GM23338 (cell line): ENCODE data around the gene RUVBL2. TPM values are rescaled to one million over a fixed set of nuclear protein-coding genes. Genes with fewer than 3 reads are reported as not detected.

Experiments used
- ATAC-seq: fragments of 200-7000 bp; cut with Tn5 transposase; 3 replicates; pipeline ENCODE4 v1.9.1; 2020
- DNase-seq: peaks from one replicate; pipeline ENCODE4 v3.0.0-alpha.2; 2015; ENCODE audit warnings: low spot score
- H2AFZ ChIP-seq: fragments of 200-600 bp; sonication (generic); 2 replicates; pipeline ENCODE4 v1.8.0; 2016; ENCODE audit warnings: antibody characterized with exemption, mild to moderate bottlenecking, moderate library complexity
- H3F3A ChIP-seq: fragments of 200-600 bp; sonication (generic); replicated peaks from 2 replicates; pipeline ENCODE4 v1.8.0; 2017; ENCODE audit warnings: antibody characterized with exemption, mixed run types, low read depth
- H3K27ac ChIP-seq: fragments of 200-600 bp; sonication (generic); 2 replicates; pipeline ENCODE4 v1.6.1; 2016; ENCODE audit warnings: low read depth
- H3K27me3 ChIP-seq: fragments of 200-600 bp; sonication (generic); 2 replicates; pipeline ENCODE4 v1.8.0; 2016; ENCODE audit warnings: mild to moderate bottlenecking, mixed run types, moderate library complexity; ENCODE audit not compliant: insufficient read depth
- H3K36me3 ChIP-seq: fragments of 200-600 bp; sonication (generic); 2 replicates; pipeline ENCODE4 v1.8.0; 2016; ENCODE audit warnings: mild to moderate bottlenecking; ENCODE audit not compliant: insufficient read depth
- H3K4me1 ChIP-seq: fragments of 200-600 bp; sonication (generic); 2 replicates; pipeline ENCODE4 v1.8.0; 2016; ENCODE audit warnings: mild to moderate bottlenecking, moderate library complexity; ENCODE audit not compliant: insufficient read depth
- H3K4me2 ChIP-seq: fragments of 200-600 bp; sonication (generic); 2 replicates; pipeline ENCODE4 v1.7.1; 2017; ENCODE audit warnings: mixed run types
- H3K4me3 ChIP-seq: fragments of 200-600 bp; sonication (generic); 2 replicates; pipeline ENCODE4 v1.6.1; 2016; ENCODE audit warnings: mixed run types
- H3K79me2 ChIP-seq: fragments of 200-600 bp; sonication (generic); replicated peaks from 2 replicates; pipeline ENCODE4 v1.8.0; 2017; ENCODE audit warnings: mild to moderate bottlenecking; ENCODE audit not compliant: insufficient read depth
- H3K9me2 ChIP-seq: fragments of 200-600 bp; sonication (generic); 2 replicates; pipeline ENCODE4 v1.8.0; 2017; ENCODE audit not compliant: insufficient read depth
- H4K20me1 ChIP-seq: fragments of 200-600 bp; sonication (generic); replicated peaks from 2 replicates; pipeline ENCODE4 v1.8.0; 2017; ENCODE audit warnings: mild to moderate bottlenecking; ENCODE audit not compliant: insufficient read depth
- H3K27ac Mint-ChIP-seq: 2 replicates; pipeline ENCODE4 v1.8.0; 2020; ENCODE audit warnings: inconsistent platforms, mild to moderate bottlenecking, moderate library complexity, mixed read lengths
- H3K27me3 Mint-ChIP-seq: 3 replicates; pipeline ENCODE4 v1.8.0; 2022; ENCODE audit warnings: low read depth, mild to moderate bottlenecking, moderate library complexity, mixed read lengths, inconsistent platforms; ENCODE audit not compliant: insufficient read depth, poor library complexity
- H3K36me3 Mint-ChIP-seq: 3 replicates; pipeline ENCODE4 v1.8.0; 2021; ENCODE audit warnings: low read depth, mild to moderate bottlenecking, inconsistent platforms, moderate library complexity, mixed read lengths
- H3K4me1 Mint-ChIP-seq: 3 replicates; pipeline ENCODE4 v1.8.0; 2020; ENCODE audit warnings: mild to moderate bottlenecking, inconsistent platforms, mixed read lengths
- H3K4me3 Mint-ChIP-seq: 3 replicates; pipeline ENCODE4 v1.8.0; 2021; ENCODE audit warnings: moderate library complexity, mild to moderate bottlenecking, inconsistent platforms, mixed read lengths
- H3K9me3 Mint-ChIP-seq: 3 replicates; pipeline ENCODE4 v1.8.0; 2020; ENCODE audit warnings: moderate library complexity, mild to moderate bottlenecking, inconsistent platforms, mixed read lengths
- POLR2AphosphoS5 ChIP-seq: IDR thresholded peaks from 2 replicates; pipeline ENCODE4 v1.6.1; 2016; ENCODE audit warnings: antibody characterized with exemption, low read depth
- ZNF462 ChIP-seq: fragments of 250-450 bp; sonication (Bioruptor Pico); IDR thresholded peaks from 2 replicates; pipeline ENCODE4 v1.5.0; 2020; ENCODE audit warnings: mild to moderate bottlenecking, moderate library complexity
- microRNA-seq: library from miRNA; unstranded; fragments of <30 nt; microRNA quantifications from one replicate; pipeline ENCODE4, GENCODE V29; 2017
- polyA plus RNA-seq: library from polyadenylated mRNA; unstranded; fragments of >200 nt; fragmentation: Nextera tagmentation; extraction: Ambion mirVana; gene quantifications from 2 replicates; pipeline ENCODE4 v1.2.1, GENCODE V29; 2016
- small RNA-seq: library from RNA; depleted of rRNA; stranded (forward); fragments of <200 nt; gene quantifications from one replicate; pipeline ENCODE3, GENCODE V24; 2014; ENCODE audit warnings: low replicate concordance
- total RNA-seq: library from RNA; depleted of rRNA; stranded (reverse); fragments of >200 nt; shearing (Covaris generic); gene quantifications from 2 replicates; pipeline ENCODE4 v1.2.3, GENCODE V29; 2014; rRNA removed

Gene RUVBL2
- total and polyA plus RNA-seq, 2 experiments from 2014 or later: 196 to 252 TPM

GRCh38 chr19:49064768-49065611 lies 71.3 kb downstream of the RUVBL2 start, which contains the start of gene NTF4:
TSS of gene NTF4 (minus strand) at chr19:49064818. CDS start at chr19:49061997, 2,821 bp downstream.
- H3K4me3 Mint-ChIP-seq: peak within 1 kb of the TSS; percentile 64
- H3K27me3 Mint-ChIP-seq: peaks cover 38% of the 10 kb centered on the region
- Histone ChIP-seq H3K27ac (no peak within 1 kb of the TSS), H3K4me1 (peaks cover 32% of the 10 kb centered on the region), H3K4me3 (peak within 1 kb of the TSS; percentile 65), H3K9me2 (0 out of 2 replicates have a peak, but pooled peaks cover 6% of the 10 kb centered on the region), H4K20me1 (no peaks in the 10 kb centered on the region), H3F3A (no peaks in the 10 kb centered on the region), H3K27me3 (peaks cover 59% of the 10 kb centered on the region), H3K4me2 (peak within 1 kb of the TSS; percentile 91), H3K36me3 (no peaks in the 10 kb centered on the region), H3K79me2 (no peaks in the 10 kb centered on the region), H2AFZ (peak within 1 kb of the TSS; percentile 88)
- peak; percentile 82 for DNase-seq
- no peak within 1 kb of the TSS for H3K27ac Mint-ChIP-seq
- peak; percentile 83 for ATAC-seq
- no peak for TF ChIP-seq ZNF462 (CRISPR knock-in tag)
- TF ChIP-seq POLR2AphosphoS5: 0 out of 2 replicates have a peak, but pooled peaks have one; percentile 26
- H3K4me1 Mint-ChIP-seq: peaks cover 36% of the 10 kb centered on the region
- peaks cover 3% of the 10 kb centered on the region; the same call in 2 of the 3 replicates for H3K36me3 Mint-ChIP-seq
- H3K9me3 Mint-ChIP-seq: peaks cover 10% of the 10 kb centered on the region; the same call in 2 of the 3 replicates

Small RNA genes within 50 kb of the gene (microRNA-seq; reads per million reads assigned to microRNA genes)
- not detected for gene MIR6798

Small RNA genes within 50 kb of the gene (small RNA-seq; reads per million reads assigned to genes)
- not detected for gene MIR6798

Other genes with a start within 250 kb of the RUVBL2 start
- 1.7 and 3.5 TPM in 2 replicates for gene IZUMO1, start 247.0 kb upstream of the RUVBL2 start, total RNA-seq
- gene IZUMO1, start 247.0 kb upstream of the RUVBL2 start, polyA plus RNA-seq: 1.2 and 1.3 TPM in 2 replicates
- 20.3 and 20.8 TPM in 2 replicates for gene FUT1, start 241.2 kb upstream of the RUVBL2 start, total RNA-seq
- 4.4 and 4.7 TPM in 2 replicates for gene FUT1, start 241.2 kb upstream of the RUVBL2 start, polyA plus RNA-seq
- gene FGF21, start 238.4 kb upstream of the RUVBL2 start, total RNA-seq: 1.3 TPM in 1 of 2 replicates, not detected in the other
- 0.78 and 1.1 TPM in 2 replicates for gene FGF21, start 238.4 kb upstream of the RUVBL2 start, polyA plus RNA-seq
- gene BCAT2, start 182.9 kb upstream of the RUVBL2 start, total RNA-seq: 30.6 and 53.5 TPM in 2 replicates
- gene BCAT2, start 182.9 kb upstream of the RUVBL2 start, polyA plus RNA-seq: 30.4 and 35.8 TPM in 2 replicates
- gene HSD17B14, start 157.4 kb upstream of the RUVBL2 start, total RNA-seq: 5.0 and 8.4 TPM in 2 replicates
- gene HSD17B14, start 157.4 kb upstream of the RUVBL2 start, polyA plus RNA-seq: 11.6 and 11.7 TPM in 2 replicates
- 12.3 and 15.1 TPM in 2 replicates for gene PLEKHA4, start 125.3 kb upstream of the RUVBL2 start, total RNA-seq
- 10.9 and 12.2 TPM in 2 replicates for gene PLEKHA4, start 125.3 kb upstream of the RUVBL2 start, polyA plus RNA-seq
- gene PPP1R15A, start 121.5 kb upstream of the RUVBL2 start, total RNA-seq: 14.5 and 15.8 TPM in 2 replicates
- gene PPP1R15A, start 121.5 kb upstream of the RUVBL2 start, polyA plus RNA-seq: 14.0 and 14.4 TPM in 2 replicates
- gene TULP2, start 95.1 kb upstream of the RUVBL2 start, total RNA-seq: 0.12 and 0.42 TPM in 2 replicates
- 1.1 and 1.9 TPM in 2 replicates for gene TULP2, start 95.1 kb upstream of the RUVBL2 start, polyA plus RNA-seq
- gene NUCB1, start 93.6 kb upstream of the RUVBL2 start, total RNA-seq: 142 and 163 TPM in 2 replicates
- gene NUCB1, start 93.6 kb upstream of the RUVBL2 start, polyA plus RNA-seq: 57.1 and 64.9 TPM in 2 replicates
- gene DHDH, start 60.2 kb upstream of the RUVBL2 start, total RNA-seq: 0.69 and 0.78 TPM in 2 replicates
- 4.7 and 8.4 TPM in 2 replicates for gene DHDH, start 60.2 kb upstream of the RUVBL2 start, polyA plus RNA-seq
- 184 and 261 TPM in 2 replicates for gene BAX, start 39.0 kb upstream of the RUVBL2 start, total RNA-seq
- 168 and 179 TPM in 2 replicates for gene BAX, start 39.0 kb upstream of the RUVBL2 start, polyA plus RNA-seq
- gene FTL, start 28.6 kb upstream of the RUVBL2 start, total RNA-seq: 1,625 and 2,064 TPM in 2 replicates
- 5,278 and 5,436 TPM in 2 replicates for gene FTL, start 28.6 kb upstream of the RUVBL2 start, polyA plus RNA-seq
- gene GYS1, start 578 bp upstream of the RUVBL2 start, total RNA-seq: 23.1 and 28.9 TPM in 2 replicates
- gene GYS1, start 578 bp upstream of the RUVBL2 start, polyA plus RNA-seq: 15.9 and 19.9 TPM in 2 replicates
- gene LHB, start 23.2 kb downstream of the RUVBL2 start, total RNA-seq: 1.9 TPM in 1 of 2 replicates, not detected in the other
- gene LHB, start 23.2 kb downstream of the RUVBL2 start, polyA plus RNA-seq: 0.76 TPM in 1 of 2 replicates, not detected in the other
- not detected in 2 replicates for gene CGB3, start 30.4 kb downstream of the RUVBL2 start, total RNA-seq
- not detected in 2 replicates for gene CGB3, start 30.4 kb downstream of the RUVBL2 start, polyA plus RNA-seq
- not detected in 2 replicates for gene CGB2, start 38.0 kb downstream of the RUVBL2 start, total RNA-seq
- gene CGB2, start 38.0 kb downstream of the RUVBL2 start, polyA plus RNA-seq: 0.57 TPM in 1 of 2 replicates, not detected in the other
- gene CGB1, start 43.0 kb downstream of the RUVBL2 start, total RNA-seq: 0.52 TPM in 1 of 2 replicates, not detected in the other
- gene CGB1, start 43.0 kb downstream of the RUVBL2 start, polyA plus RNA-seq: not detected in 2 replicates
- not detected in 2 replicates for gene CGB5, start 50.0 kb downstream of the RUVBL2 start, total RNA-seq
- not detected in 2 replicates for gene CGB5, start 50.0 kb downstream of the RUVBL2 start, polyA plus RNA-seq
- gene CGB8, start 55.2 kb downstream of the RUVBL2 start, total RNA-seq: not detected in 2 replicates
- gene CGB8, start 55.2 kb downstream of the RUVBL2 start, polyA plus RNA-seq: not detected in 2 replicates
- 0.97 and 1.0 TPM in 2 replicates for gene CGB7, start 63.9 kb downstream of the RUVBL2 start, total RNA-seq
- gene CGB7, start 63.9 kb downstream of the RUVBL2 start, polyA plus RNA-seq: 0.32 and 0.66 TPM in 2 replicates
- 0.39 and 0.94 TPM in 2 replicates for gene NTF4, start 70.9 kb downstream of the RUVBL2 start, total RNA-seq
- 2.7 TPM in 2 replicates for gene NTF4, start 70.9 kb downstream of the RUVBL2 start, polyA plus RNA-seq
- gene KCNA7, start 78.8 kb downstream of the RUVBL2 start, total RNA-seq: not detected in 2 replicates
- 0.08 and 0.14 TPM in 2 replicates for gene KCNA7, start 78.8 kb downstream of the RUVBL2 start, polyA plus RNA-seq
- gene SNRNP70, start 91.6 kb downstream of the RUVBL2 start, total RNA-seq: 349 and 361 TPM in 2 replicates
- 229 and 243 TPM in 2 replicates for gene SNRNP70, start 91.6 kb downstream of the RUVBL2 start, polyA plus RNA-seq
- 1.2 and 7.8 TPM in 2 replicates for gene LIN7B, start 120.5 kb downstream of the RUVBL2 start, total RNA-seq
- gene LIN7B, start 120.5 kb downstream of the RUVBL2 start, polyA plus RNA-seq: 8.6 and 10.5 TPM in 2 replicates
- gene C19orf73, start 125.3 kb downstream of the RUVBL2 start, total RNA-seq: 2.6 and 8.1 TPM in 2 replicates
- gene C19orf73, start 125.3 kb downstream of the RUVBL2 start, polyA plus RNA-seq: 8.0 and 9.1 TPM in 2 replicates
- gene PPFIA3, start 125.7 kb downstream of the RUVBL2 start, total RNA-seq: 22.6 and 29.7 TPM in 2 replicates
- gene PPFIA3, start 125.7 kb downstream of the RUVBL2 start, polyA plus RNA-seq: 21.3 and 25.4 TPM in 2 replicates
- 1.4 and 1.9 TPM in 2 replicates for gene HRC, start 161.5 kb downstream of the RUVBL2 start, total RNA-seq
- gene HRC, start 161.5 kb downstream of the RUVBL2 start, polyA plus RNA-seq: 2.0 and 2.5 TPM in 2 replicates
- gene TRPM4, start 163.9 kb downstream of the RUVBL2 start, total RNA-seq: 11.6 and 16.5 TPM in 2 replicates
- gene TRPM4, start 163.9 kb downstream of the RUVBL2 start, polyA plus RNA-seq: 25.7 and 30.4 TPM in 2 replicates